HG03378 (cell line): Measurements from ENCODE around the gene C11orf98.
"Not testable (repeated sequence)": the region's sequence is repeated elsewhere in the genome, so short reads cannot be mapped to it uniquely, and the experiment has no call there.

Experiments used
- ATAC-seq: cut with Tn5 transposase; IDR thresholded peaks from one replicate; pipeline ENCODE4 v1.9.1; 2021; ENCODE audit warnings: mild to moderate bottlenecking, moderate library complexity; ENCODE audit not compliant: unreplicated experiment

The C11orf98 gene

GRCh38 chr11:62654297-62654696 lies 10.7 kb downstream of the C11orf98 start:
- no peak for ATAC-seq

GRCh38 chr11:62652161-62653006 lies 12.6 kb downstream of the C11orf98 start:
- peak; percentile 16 for ATAC-seq

GRCh38 chr11:62650283-62650682 lies 14.7 kb downstream of the C11orf98 start:
- not testable (repeated sequence) for ATAC-seq

- no peak for ATAC-seq
Observed at GRCh38 chr11:62649486-62649885, 15.5 kb downstream of the C11orf98 start.

GRCh38 chr11:62648967-62649364 lies 16.0 kb downstream of the C11orf98 start:
- no peak for ATAC-seq

- no peak for ATAC-seq
Observed at GRCh38 chr11:62648185-62648966, 16.6 kb downstream of the C11orf98 start.

- ATAC-seq: no peak
Observed at GRCh38 chr11:62647609-62648005, 17.4 kb downstream of the C11orf98 start.

GRCh38 chr11:62646825-62647608 lies 18.0 kb downstream of the C11orf98 start:
- no peak for ATAC-seq

- peak; percentile 78 for ATAC-seq
Observed at GRCh38 chr11:62645946-62646824, 18.8 kb downstream of the C11orf98 start, which contains the start of gene GANAB. GANAB (minus strand) TSS chr11:62646613; CDS start chr11:62646599, 14 bp downstream.

GRCh38 chr11:62645671-62645945 lies 19.4 kb downstream of the C11orf98 start:
- ATAC-seq: no peak

GRCh38 chr11:62644220-62644619 lies 20.8 kb downstream of the C11orf98 start:
- no peak for ATAC-seq

GRCh38 chr11:62632492-62632891 lies 32.5 kb downstream of the C11orf98 start:
- ATAC-seq: no peak

GRCh38 chr11:62627713-62628112 lies 37.3 kb downstream of the C11orf98 start:
- ATAC-seq: no peak

- no peak for ATAC-seq
Observed at GRCh38 chr11:62622476-62623089, 42.4 kb downstream of the C11orf98 start.

- peak; percentile 87 for ATAC-seq
Observed at GRCh38 chr11:62621567-62622470, 43.2 kb downstream of the C11orf98 start, which contains the start of gene B3GAT3. B3GAT3 (minus strand) TSS chr11:62621986; CDS start chr11:62621947, 39 bp downstream.

- no peak for ATAC-seq
Observed at GRCh38 chr11:62621027-62621566, 43.9 kb downstream of the C11orf98 start.

- not testable (repeated sequence) for ATAC-seq
Observed at GRCh38 chr11:62616957-62617356, 48.1 kb downstream of the C11orf98 start.

- ATAC-seq: no peak
Observed at GRCh38 chr11:62615521-62615920, 49.5 kb downstream of the C11orf98 start.
